DOHH2 (cell line): ENCODE measurements around the gene CCDC146.

Experiments
- H3F3A ChIP-seq: fragments of 200-600 bp; sonication (generic), shearing (Covaris generic); 2 replicates; pipeline ENCODE4 v1.6.0; 2016; ENCODE audit warnings: antibody characterized with exemption, mild to moderate bottlenecking; ENCODE audit not compliant: control insufficient read depth, insufficient read depth
- H3K27ac ChIP-seq: fragments of 200-600 bp; sonication (generic); 2 replicates; pipeline ENCODE4 v1.5.1; 2014; ENCODE audit warnings: low read depth, mild to moderate bottlenecking, low read length, moderate library complexity
- H3K27me3 ChIP-seq: fragments of 200-600 bp; sonication (generic); 2 replicates; pipeline ENCODE4 v1.6.1; 2014; ENCODE audit warnings: mild to moderate bottlenecking, low read length, mixed read lengths; ENCODE audit not compliant: control insufficient read depth
- H3K36me3 ChIP-seq: fragments of 200-600 bp; sonication (generic); 2 replicates; pipeline ENCODE4 v1.6.1; 2014; ENCODE audit warnings: mild to moderate bottlenecking, low read length, moderate library complexity, mixed read lengths; ENCODE audit not compliant: control insufficient read depth
- H3K4me1 ChIP-seq: fragments of 200-600 bp; sonication (generic); 2 replicates; pipeline ENCODE4 v1.6.1; 2014; ENCODE audit warnings: mild to moderate bottlenecking, low read length, mixed read lengths; ENCODE audit not compliant: control insufficient read depth
- H3K4me2 ChIP-seq: fragments of 200-600 bp; sonication (generic); 2 replicates; pipeline ENCODE4 v1.6.0; 2014; ENCODE audit warnings: mild to moderate bottlenecking, low read length, moderate library complexity
- H3K4me3 ChIP-seq: fragments of 200-600 bp; sonication (generic); 2 replicates; pipeline ENCODE4 v1.5.1; 2014; ENCODE audit warnings: mild to moderate bottlenecking, low read length, mixed read lengths
- H3K79me2 ChIP-seq: fragments of 200-600 bp; sonication (generic); 2 replicates; pipeline ENCODE4 v1.6.1; 2014; ENCODE audit warnings: mild to moderate bottlenecking, low read length, mixed read lengths; ENCODE audit not compliant: control insufficient read depth
- H3K9me2 ChIP-seq: fragments of 200-600 bp; sonication (generic); replicated peaks from 2 replicates; pipeline ENCODE4 v1.6.1; 2014; ENCODE audit warnings: mild to moderate bottlenecking, low read length, mixed read lengths; ENCODE audit not compliant: control insufficient read depth
- H3K9me3 ChIP-seq: fragments of 200-600 bp; sonication (generic); 2 replicates; pipeline ENCODE4 v1.6.1; 2014; ENCODE audit warnings: antibody characterized with exemption, low read length, mixed read lengths; ENCODE audit not compliant: control insufficient read depth, insufficient read depth
- H4K20me1 ChIP-seq: fragments of 200-600 bp; sonication (generic); 2 replicates; pipeline ENCODE4 v1.6.0; 2014; ENCODE audit warnings: low read depth, mild to moderate bottlenecking, antibody characterized with exemption, low read length, moderate library complexity; ENCODE audit not compliant: control insufficient read depth, insufficient read depth
- CTCF ChIP-seq: fragments of 200-600 bp; sonication (generic); IDR thresholded peaks from one replicate; pipeline ENCODE4 v1.5.1; 2014; ENCODE audit warnings: antibody characterized with exemption, mild to moderate bottlenecking, low read depth, low read length; ENCODE audit not compliant: poor library complexity, severe bottlenecking
- EZH2phosphoT487 ChIP-seq: fragments of 200-600 bp; sonication (generic); IDR thresholded peaks from 2 replicates; pipeline ENCODE4 v1.6.1; 2017; ENCODE audit warnings: borderline replicate concordance, mild to moderate bottlenecking, antibody characterized with exemption, low read length, moderate library complexity, mixed read lengths

CCDC146 gene

GRCh38 chr7:77254915-77255314, 132.5 kb downstream of the CCDC146 start:
- H3K9me2 ChIP-seq = no peaks in the 10 kb centered on the region
- TF ChIP-seq CTCF (no peak), EZH2phosphoT487 (no peak)
- no peaks in the 10 kb centered on the region for H3K27me3 ChIP-seq
- no peaks in the 10 kb centered on the region for H3F3A ChIP-seq
- no peak overlapping the region for H3K4me2 ChIP-seq
- no peaks in the 10 kb centered on the region for H4K20me1 ChIP-seq
- H3K4me3 ChIP-seq = no peak overlapping the region
- H3K79me2 ChIP-seq = no peaks in the 10 kb centered on the region
- no peaks in the 10 kb centered on the region for H3K9me3 ChIP-seq
- no peaks in the 10 kb centered on the region for H3K4me1 ChIP-seq
- no peak overlapping the region for H3K27ac ChIP-seq
- H3K36me3 ChIP-seq = no peaks in the 10 kb centered on the region

- Histone ChIP-seq H4K20me1 (no peaks in the 10 kb centered on the region), H3F3A (no peaks in the 10 kb centered on the region), H3K4me3 (no peak overlapping the region), H3K79me2 (no peaks in the 10 kb centered on the region), H3K27me3 (no peaks in the 10 kb centered on the region), H3K27ac (no peak overlapping the region), H3K9me2 (no peaks in the 10 kb centered on the region), H3K36me3 (no peaks in the 10 kb centered on the region), H3K9me3 (no peaks in the 10 kb centered on the region), H3K4me2 (no peak overlapping the region), H3K4me1 (no peaks in the 10 kb centered on the region)
- no peak for TF ChIP-seq CTCF
Measured at GRCh38 chr7:77258014-77258413, 135.6 kb downstream of the CCDC146 start.

GRCh38 chr7:77258593-77258992, 136.2 kb downstream of the CCDC146 start:
- H4K20me1 ChIP-seq = no peaks in the 10 kb centered on the region
- H3F3A ChIP-seq = no peaks in the 10 kb centered on the region
- no peaks in the 10 kb centered on the region for H3K27me3 ChIP-seq
- no peaks in the 10 kb centered on the region for H3K79me2 ChIP-seq
- H3K9me2 ChIP-seq = no peaks in the 10 kb centered on the region
- no peak overlapping the region for H3K4me3 ChIP-seq
- no peak overlapping the region for H3K4me2 ChIP-seq
- no peak for TF ChIP-seq EZH2phosphoT487
- no peak for TF ChIP-seq CTCF
- H3K9me3 ChIP-seq = no peaks in the 10 kb centered on the region
- no peaks in the 10 kb centered on the region for H3K4me1 ChIP-seq
- H3K27ac ChIP-seq = no peak overlapping the region
- H3K36me3 ChIP-seq = no peaks in the 10 kb centered on the region

- Histone ChIP-seq H3K79me2 (no peaks in the 10 kb centered on the region), H3K4me2 (no peak overlapping the region), H3K4me3 (no peak overlapping the region), H3K9me2 (no peaks in the 10 kb centered on the region), H3K9me3 (no peaks in the 10 kb centered on the region), H3K4me1 (no peaks in the 10 kb centered on the region), H3F3A (no peaks in the 10 kb centered on the region), H4K20me1 (no peaks in the 10 kb centered on the region), H3K27me3 (no peaks in the 10 kb centered on the region), H3K36me3 (no peaks in the 10 kb centered on the region), H3K27ac (no peak overlapping the region)
- TF ChIP-seq EZH2phosphoT487 (no peak), CTCF (no peak)
Measured at GRCh38 chr7:77262316-77262715, 139.9 kb downstream of the CCDC146 start.
